ENCODE measurements around the gene SPPL3.

SPPL3 gene

DNA sequence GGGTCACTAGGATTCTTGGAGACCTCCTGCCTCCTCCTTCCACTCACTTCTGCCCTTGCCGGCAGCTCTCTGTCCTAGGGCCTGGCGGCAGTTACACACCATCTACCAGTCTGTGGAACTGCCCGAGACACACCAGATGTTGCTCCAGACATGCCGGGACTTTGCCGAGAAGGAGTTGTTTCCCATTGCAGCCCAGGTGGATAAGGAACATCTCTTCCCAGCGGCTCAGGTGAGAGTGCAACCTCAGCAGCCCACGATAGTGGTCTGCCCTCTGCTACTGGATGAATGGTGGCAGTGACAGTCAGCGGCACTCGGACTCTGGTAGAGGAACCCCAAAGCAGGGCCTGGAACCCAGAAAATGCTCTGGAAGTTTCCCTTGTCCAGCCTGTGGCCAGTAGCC, 177.2 kb downstream of the SPPL3 start:
- peaks cover 36% of the 10 kb centered on the region for H3K36me3 ChIP-seq (ENCODE audit: insufficient read depth, low read length)

DNA sequence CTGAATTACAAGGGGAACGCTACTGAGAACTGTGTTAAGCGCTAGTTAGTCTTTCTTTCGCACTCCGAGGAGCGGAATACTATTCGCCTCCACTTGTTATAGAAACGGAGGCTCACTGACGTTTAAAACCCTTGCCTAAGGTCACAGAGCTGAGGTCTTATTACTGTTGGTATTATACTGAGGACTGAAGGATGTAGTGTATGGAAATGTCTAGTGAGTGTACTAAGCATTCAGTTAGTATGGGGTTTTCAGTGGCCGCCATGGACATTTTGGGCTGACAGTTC, 177.7 kb downstream of the SPPL3 start:
- no peak overlapping the region for H3K4me3 ChIP-seq (ENCODE audit: low read length)
- H3K4me1 ChIP-seq (ENCODE audit: insufficient read depth, low read length), result no peaks in the 10 kb centered on the region
- H3K36me3 ChIP-seq (ENCODE audit: insufficient read depth, low read length), result peaks cover 41% of the 10 kb centered on the region
- no peaks in the 10 kb centered on the region for H3K9me3 ChIP-seq (ENCODE audit: low read length)
- H2AFZ ChIP-seq (ENCODE audit: low read depth, low read length), result no peak overlapping the region
- no peaks in the 10 kb centered on the region for H3K27me3 ChIP-seq (ENCODE audit: insufficient read depth, low read length)

More for the DNA sequence above, 177.2 kb downstream of the SPPL3 start:
- Histone ChIP-seq H3K4me3 (ENCODE audit: low read length) (no peak overlapping the region), H3K4me1 (ENCODE audit: insufficient read depth, low read length) (no peaks in the 10 kb centered on the region), H2AFZ (ENCODE audit: low read depth, low read length) (no peak overlapping the region), H3K9me3 (ENCODE audit: low read length) (no peaks in the 10 kb centered on the region), H3K27me3 (ENCODE audit: insufficient read depth, low read length) (no peaks in the 10 kb centered on the region)

DNA sequence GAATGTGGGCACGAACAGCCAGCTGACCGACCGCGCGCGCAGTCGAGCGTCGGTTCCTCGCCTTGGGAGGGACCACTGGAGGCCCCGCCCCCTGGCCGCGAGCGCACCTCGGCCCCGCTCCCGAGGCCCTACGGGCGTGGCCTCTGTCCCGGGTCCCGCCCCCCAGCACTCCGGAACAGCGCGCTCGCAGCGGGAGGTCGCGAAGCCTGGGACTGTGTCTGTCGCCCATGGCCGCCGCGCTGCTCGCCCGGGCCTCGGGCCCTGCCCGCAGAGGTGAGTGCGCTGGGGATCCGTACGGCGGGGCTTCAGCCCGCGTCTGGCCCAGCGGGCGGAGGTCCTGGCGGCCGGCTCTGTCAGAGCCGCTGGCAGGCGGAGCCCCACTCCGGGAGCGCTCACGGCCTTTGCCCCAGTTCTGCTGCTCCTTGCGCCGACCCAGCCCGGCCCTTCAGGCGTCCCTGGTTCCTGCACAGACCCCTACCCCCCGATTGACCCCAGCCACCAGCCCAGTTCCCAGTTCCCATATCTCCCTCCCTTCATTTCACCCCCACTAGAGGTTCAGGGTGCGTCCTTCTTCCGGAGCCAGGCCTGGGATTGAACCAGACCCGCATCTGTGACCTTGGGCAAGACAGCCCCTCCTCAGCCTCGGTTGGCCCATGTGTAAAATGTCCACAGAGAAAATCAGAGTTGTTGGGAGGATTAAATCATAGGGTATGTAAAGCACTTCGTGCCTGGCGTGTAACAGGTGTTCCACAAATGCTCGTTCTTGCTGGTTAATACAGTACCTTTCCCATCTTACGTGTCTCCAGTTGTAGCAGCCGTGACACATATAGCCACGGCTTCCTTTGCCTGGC, 178.3 kb downstream of the SPPL3 start, which contains the start of gene ACADS:
TSS of gene ACADS (plus strand) at position 168 of the 851 bp plus-strand sequence. CDS start at position 228, 60 bp downstream.
- Histone ChIP-seq H3K27me3 (ENCODE audit: insufficient read depth, low read length) (no peaks in the 10 kb centered on the region), H3K36me3 (ENCODE audit: insufficient read depth, low read length) (peaks cover 45% of the 10 kb centered on the region), H3K9me3 (ENCODE audit: low read length) (no peaks in the 10 kb centered on the region)

DNA sequence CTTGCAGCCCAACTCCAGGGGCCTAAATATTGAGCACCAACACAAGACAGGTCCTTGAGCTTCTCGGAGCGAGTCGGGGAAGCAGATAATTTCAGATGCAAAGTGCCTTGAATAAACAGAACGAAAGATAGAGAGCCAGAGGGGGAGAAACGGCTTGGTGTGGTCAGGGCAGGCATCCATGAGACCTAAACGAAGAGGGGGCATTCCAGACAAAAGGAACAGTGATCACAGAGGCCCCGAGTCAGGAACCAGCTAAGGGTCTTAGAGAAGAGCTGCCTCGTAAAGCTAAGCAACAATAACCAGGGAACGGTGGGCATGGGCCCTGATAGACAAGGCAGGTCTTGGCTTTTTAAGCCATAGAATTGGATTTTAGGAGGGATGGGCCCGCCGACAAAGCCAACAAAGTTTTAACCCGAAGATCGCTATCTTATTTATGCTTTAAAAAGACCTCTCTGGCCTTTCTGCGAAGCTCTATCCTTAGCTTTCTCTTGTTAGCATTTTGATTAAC, 179.0 kb downstream of the SPPL3 start:
- no peaks in the 10 kb centered on the region for H3K9me3 ChIP-seq (ENCODE audit: low read length)
- no peak overlapping the region for H3K4me3 ChIP-seq (ENCODE audit: low read length)
- no peaks in the 10 kb centered on the region for H3K27me3 ChIP-seq (ENCODE audit: insufficient read depth, low read length)
- no peak overlapping the region for H2AFZ ChIP-seq (ENCODE audit: low read depth, low read length)
- no peaks in the 10 kb centered on the region for H3K4me1 ChIP-seq (ENCODE audit: insufficient read depth, low read length)
- H3K36me3 ChIP-seq (ENCODE audit: insufficient read depth, low read length), result peaks cover 50% of the 10 kb centered on the region

More for the DNA sequence above, 178.3 kb downstream of the SPPL3 start, which contains the start of gene ACADS:
- H2AFZ ChIP-seq (ENCODE audit: low read depth, low read length), result no peak within 1 kb of the TSS
- no peaks in the 10 kb centered on the region for H3K4me1 ChIP-seq (ENCODE audit: insufficient read depth, low read length)
- no peak within 1 kb of the TSS for H3K4me3 ChIP-seq (ENCODE audit: low read length)

DNA sequence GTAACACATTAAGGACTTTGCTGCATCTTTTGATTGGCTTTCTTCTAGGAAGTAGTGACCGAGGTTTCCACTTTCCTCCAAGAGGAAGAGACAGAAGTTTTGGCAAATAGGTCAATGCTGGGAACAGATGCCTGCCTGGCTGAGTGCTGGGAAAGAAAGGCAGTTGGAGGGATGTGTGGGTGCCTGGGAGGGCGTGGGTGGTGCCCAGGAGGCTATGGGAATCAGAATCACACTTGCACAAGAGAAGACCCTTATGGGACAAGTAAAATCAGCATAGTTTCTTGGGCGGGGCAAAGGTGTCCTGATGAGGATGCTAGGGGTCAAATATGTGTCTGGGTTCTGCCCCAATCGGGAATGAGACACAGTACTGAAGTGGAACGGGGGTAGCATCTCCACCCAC, 179.4 kb downstream of the SPPL3 start:
- Histone ChIP-seq H3K36me3 (ENCODE audit: insufficient read depth, low read length) (peaks cover 54% of the 10 kb centered on the region), H3K4me3 (ENCODE audit: low read length) (no peak overlapping the region)

DNA sequence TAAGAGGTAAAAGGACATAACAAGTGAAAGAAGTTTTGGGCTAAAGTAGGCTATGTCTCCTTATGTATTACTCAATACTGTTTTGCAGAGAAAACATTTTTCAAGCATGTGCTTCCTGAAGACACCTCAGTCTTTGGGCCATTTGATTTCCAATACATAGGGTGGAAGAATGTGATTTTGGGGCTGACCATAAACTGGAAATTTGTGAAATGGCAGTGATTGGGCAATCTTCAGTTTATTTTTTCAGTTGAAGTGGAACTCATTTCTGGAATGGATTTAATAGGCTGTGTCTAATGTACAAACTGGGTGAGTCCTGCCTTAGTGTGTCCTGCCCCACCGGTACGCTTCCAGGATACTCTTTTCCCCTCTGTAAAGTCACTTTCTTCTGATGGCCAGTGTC, 181.4 kb downstream of the SPPL3 start:
- Histone ChIP-seq H3K4me3 (ENCODE audit: low read length) (no peak overlapping the region), H3K27me3 (ENCODE audit: insufficient read depth, low read length) (no peaks in the 10 kb centered on the region), H2AFZ (ENCODE audit: low read depth, low read length) (no peak overlapping the region), H3K4me1 (ENCODE audit: insufficient read depth, low read length) (no peaks in the 10 kb centered on the region), H3K36me3 (ENCODE audit: insufficient read depth, low read length) (peaks cover 72% of the 10 kb centered on the region), H3K9me3 (ENCODE audit: low read length) (no peaks in the 10 kb centered on the region)

More for the DNA sequence above, 179.4 kb downstream of the SPPL3 start:
- Histone ChIP-seq H2AFZ (ENCODE audit: low read depth, low read length) (no peak overlapping the region), H3K27me3 (ENCODE audit: insufficient read depth, low read length) (no peaks in the 10 kb centered on the region), H3K4me1 (ENCODE audit: insufficient read depth, low read length) (no peaks in the 10 kb centered on the region), H3K9me3 (ENCODE audit: low read length) (no peaks in the 10 kb centered on the region)

DNA sequence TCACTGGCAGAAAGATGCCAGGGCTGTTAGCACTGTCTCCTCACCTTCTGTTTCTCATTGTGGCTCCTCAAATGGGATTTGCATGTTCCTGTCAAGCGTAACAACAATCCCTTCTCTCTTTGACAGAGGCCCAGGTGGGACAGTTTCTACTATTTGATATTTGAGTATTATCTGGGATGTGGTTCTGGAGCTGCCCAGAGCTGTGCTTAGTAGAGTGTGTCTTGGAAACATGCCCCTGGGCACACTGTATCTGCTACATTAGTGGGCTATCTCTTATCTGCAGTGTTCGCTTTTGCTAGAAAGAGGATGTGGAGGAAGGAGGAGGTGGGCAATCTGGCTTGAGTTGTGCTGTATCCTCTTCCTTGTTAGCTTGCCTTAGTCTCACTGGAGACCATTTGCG, 182.3 kb downstream of the SPPL3 start:
- no peaks in the 10 kb centered on the region for H3K4me1 ChIP-seq (ENCODE audit: insufficient read depth, low read length)
- H3K36me3 ChIP-seq (ENCODE audit: insufficient read depth, low read length), result peaks cover 74% of the 10 kb centered on the region
- no peak overlapping the region for H2AFZ ChIP-seq (ENCODE audit: low read depth, low read length)
- H3K27me3 ChIP-seq (ENCODE audit: insufficient read depth, low read length), result no peaks in the 10 kb centered on the region
- no peaks in the 10 kb centered on the region for H3K9me3 ChIP-seq (ENCODE audit: low read length)
- H3K4me3 ChIP-seq (ENCODE audit: low read length), result no peak overlapping the region

DNA sequence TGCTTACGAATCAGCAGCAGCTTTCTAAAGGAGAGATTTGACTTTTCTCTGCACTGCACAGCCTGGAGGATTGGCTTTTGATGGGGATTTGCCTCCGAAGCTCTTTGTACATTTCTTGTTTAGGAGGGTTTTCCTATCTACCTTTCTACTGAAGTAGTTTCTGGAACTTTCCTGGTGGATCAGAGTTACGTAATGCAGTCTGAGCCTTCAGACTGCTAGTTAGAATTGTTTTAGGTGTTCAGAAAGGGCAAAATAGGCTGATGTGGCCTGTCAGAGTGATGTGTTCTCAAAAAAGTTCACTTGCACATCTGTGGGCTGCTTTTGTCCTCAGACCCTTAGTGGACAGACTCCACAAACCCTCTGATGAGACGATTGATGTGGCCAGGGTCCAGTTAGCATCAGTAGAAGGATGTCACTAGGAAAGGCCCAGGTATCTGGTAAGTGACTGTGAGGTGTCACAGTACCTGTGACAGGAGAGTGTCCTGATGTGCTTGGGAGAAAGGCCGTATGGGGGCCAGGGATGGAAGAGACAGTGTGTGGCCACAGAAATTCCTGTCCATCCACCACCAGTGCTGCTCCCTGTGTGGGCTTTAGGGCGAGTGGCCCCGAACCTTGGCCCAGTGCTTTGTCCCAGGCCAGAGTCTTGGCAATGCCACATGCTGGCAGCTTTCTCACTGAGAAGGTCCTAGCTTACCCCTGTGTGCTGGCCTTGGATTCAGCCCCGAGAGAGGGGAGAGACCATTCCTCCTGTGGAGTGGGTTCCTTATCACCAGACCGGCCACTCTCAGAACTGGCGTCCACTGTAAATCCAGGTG, 183.0 kb downstream of the SPPL3 start:
- Histone ChIP-seq H3K9me3 (ENCODE audit: low read length) (no peaks in the 10 kb centered on the region), H2AFZ (ENCODE audit: low read depth, low read length) (no peak overlapping the region), H3K4me1 (ENCODE audit: insufficient read depth, low read length) (no peaks in the 10 kb centered on the region), H3K27me3 (ENCODE audit: insufficient read depth, low read length) (no peaks in the 10 kb centered on the region), H3K4me3 (ENCODE audit: low read length) (no peak overlapping the region), H3K36me3 (ENCODE audit: insufficient read depth, low read length) (peaks cover 80% of the 10 kb centered on the region)

DNA sequence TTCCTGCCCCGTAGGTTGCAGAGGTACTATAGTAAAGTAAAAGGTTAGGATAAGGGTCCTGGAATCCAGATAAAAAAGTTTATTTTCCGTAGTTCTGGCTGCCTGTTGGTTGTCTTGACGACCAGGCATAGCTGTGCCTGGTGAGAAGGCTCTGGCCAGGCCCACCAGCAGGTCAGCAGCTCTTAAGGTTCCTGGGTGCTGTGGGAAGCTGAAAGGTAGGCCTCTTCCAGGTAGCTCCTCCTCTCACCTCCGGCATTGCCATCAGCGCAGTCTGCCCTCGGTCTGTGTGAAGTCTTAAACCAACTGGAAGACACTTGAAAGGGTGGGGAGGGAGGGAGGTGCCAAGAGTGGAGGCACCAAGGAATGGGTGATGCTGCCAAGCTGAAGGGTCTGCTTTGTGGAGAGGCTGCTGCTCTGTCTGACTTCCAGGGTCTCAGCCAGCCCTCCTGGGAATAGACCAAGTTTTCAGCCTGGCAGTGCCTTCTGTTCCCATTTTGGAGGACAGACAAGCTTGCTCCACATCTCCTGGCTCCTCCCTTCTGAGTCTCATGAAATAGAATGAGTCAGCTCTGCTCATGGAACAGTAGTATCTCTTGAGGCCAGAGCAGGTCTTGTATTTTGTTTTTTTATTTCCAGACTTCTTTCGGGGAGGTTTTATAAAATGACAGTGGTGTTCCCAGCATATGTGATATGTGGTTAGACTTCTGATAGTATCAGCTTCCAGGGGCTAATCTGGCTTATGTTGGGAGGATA, 183.7 kb downstream of the SPPL3 start:
- Histone ChIP-seq H3K4me1 (ENCODE audit: insufficient read depth, low read length) (no peaks in the 10 kb centered on the region), H2AFZ (ENCODE audit: low read depth, low read length) (no peak overlapping the region), H3K4me3 (ENCODE audit: low read length) (no peak overlapping the region), H3K9me3 (ENCODE audit: low read length) (no peaks in the 10 kb centered on the region), H3K27me3 (ENCODE audit: insufficient read depth, low read length) (no peaks in the 10 kb centered on the region), H3K36me3 (ENCODE audit: insufficient read depth, low read length) (peaks cover 85% of the 10 kb centered on the region)

DNA sequence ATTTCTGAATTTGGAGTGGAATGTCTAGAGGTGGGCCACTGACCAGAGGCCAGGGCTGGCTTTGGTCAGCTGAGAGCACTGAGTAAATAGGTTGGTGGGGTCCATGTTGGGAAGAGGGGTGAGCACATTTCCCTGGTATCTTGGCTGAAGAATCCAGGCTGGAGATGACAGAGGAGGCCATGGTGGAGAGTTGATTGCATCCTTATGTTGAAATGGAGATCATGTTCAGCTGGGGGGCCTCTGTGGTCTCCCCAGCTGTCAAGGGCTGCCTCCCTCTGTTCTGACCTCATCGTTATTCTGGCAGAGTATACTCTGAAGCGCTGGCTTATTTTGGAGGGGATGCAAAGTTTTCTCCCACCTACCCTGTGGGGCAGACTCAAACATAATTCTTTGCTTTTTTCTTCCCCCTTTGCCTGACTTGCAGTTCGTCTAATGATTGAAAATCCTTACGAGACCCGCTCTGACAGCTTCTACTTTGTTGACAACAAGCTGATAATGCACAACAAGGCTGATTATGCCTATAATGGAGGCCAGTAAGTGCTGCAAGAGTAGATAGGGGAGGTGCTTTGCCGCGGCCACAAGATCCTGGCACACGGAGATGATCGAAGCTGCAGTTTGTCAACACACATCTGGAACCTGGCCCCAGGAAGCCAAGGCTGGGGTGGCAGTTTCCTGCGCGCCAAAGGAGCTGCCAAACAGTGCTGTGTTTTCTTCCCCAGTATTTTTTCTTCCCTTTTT, 184.5 kb downstream of the SPPL3 start:
- no peak overlapping the region for H2AFZ ChIP-seq (ENCODE audit: low read depth, low read length)
- H3K9me3 ChIP-seq (ENCODE audit: low read length), result no peaks in the 10 kb centered on the region
- no peaks in the 10 kb centered on the region for H3K4me1 ChIP-seq (ENCODE audit: insufficient read depth, low read length)
- no peak overlapping the region for H3K4me3 ChIP-seq (ENCODE audit: low read length)
- peaks cover 88% of the 10 kb centered on the region for H3K36me3 ChIP-seq (ENCODE audit: insufficient read depth, low read length)
- H3K27me3 ChIP-seq (ENCODE audit: insufficient read depth, low read length), result no peaks in the 10 kb centered on the region

DNA sequence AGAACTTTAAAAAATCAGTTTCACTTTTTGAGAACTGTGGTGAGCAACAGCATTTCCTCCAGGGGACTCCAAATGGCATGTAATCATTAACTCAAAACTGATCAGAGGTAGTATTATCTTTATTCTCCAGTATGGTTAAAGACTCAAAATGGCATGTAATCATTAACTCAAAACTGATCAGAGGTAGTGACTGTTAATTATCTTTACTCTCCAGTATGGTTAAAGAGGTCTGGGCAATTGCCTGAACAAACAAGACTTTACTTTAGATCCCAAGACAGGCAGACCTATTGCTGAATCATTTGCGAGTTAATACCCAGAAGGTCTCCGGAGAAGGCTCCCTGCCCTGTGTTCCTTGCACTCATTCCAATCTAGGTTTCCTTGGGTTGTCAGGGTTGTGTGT, 185.1 kb downstream of the SPPL3 start:
- Histone ChIP-seq H3K27me3 (ENCODE audit: insufficient read depth, low read length) (no peaks in the 10 kb centered on the region), H3K4me1 (ENCODE audit: insufficient read depth, low read length) (no peaks in the 10 kb centered on the region), H3K4me3 (ENCODE audit: low read length) (no peak overlapping the region), H3K9me3 (ENCODE audit: low read length) (no peaks in the 10 kb centered on the region), H3K36me3 (ENCODE audit: insufficient read depth, low read length) (peaks cover 88% of the 10 kb centered on the region), H2AFZ (ENCODE audit: low read depth, low read length) (no peak overlapping the region)

DNA sequence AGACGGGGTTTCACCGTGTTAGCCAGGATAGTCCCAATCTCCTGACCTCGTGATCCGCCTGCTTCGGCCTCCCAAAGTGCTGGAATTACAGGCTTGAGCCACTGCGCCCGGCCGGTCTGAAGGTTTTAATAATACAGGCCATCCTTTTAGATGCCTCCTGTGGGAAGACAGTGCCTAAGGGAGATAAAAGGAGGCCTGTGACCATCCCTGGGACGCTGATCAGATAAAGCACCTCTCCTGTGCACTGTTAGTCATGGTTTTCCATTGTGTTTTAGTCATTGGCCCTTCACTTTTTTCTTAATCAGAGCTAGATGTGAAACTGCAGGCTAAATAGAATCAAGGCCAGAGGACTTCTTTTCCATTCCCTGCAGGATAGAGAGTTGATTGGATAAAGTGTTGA, 186.1 kb downstream of the SPPL3 start:
- H3K27me3 ChIP-seq (ENCODE audit: insufficient read depth, low read length), result no peaks in the 10 kb centered on the region
- H3K4me3 ChIP-seq (ENCODE audit: low read length), result no peak overlapping the region
- no peaks in the 10 kb centered on the region for H3K9me3 ChIP-seq (ENCODE audit: low read length)
- H3K36me3 ChIP-seq (ENCODE audit: insufficient read depth, low read length), result peaks cover 87% of the 10 kb centered on the region
- no peak overlapping the region for H2AFZ ChIP-seq (ENCODE audit: low read depth, low read length)
- no peaks in the 10 kb centered on the region for H3K4me1 ChIP-seq (ENCODE audit: insufficient read depth, low read length)

Measured in neuron (in vitro differentiated cells).